Keratinocyte (primary cell): ENCODE results near the gene SNX20. TPM values are rescaled to one million over a fixed set of nuclear protein-coding genes. Genes with fewer than 3 reads are reported as not detected.

Experiments
- DNase-seq: peaks from one replicate; pipeline ENCODE4 v3.0.0-alpha.2; 2011; ENCODE audit warnings: low read depth, missing footprints, low spot score
- FAIRE-seq: peaks from 2 replicates; lab custom pipeline; 2011; peaks lifted over from hg19 to GRCh38; lab: Jason Lieb, UNC
- H2AFZ ChIP-seq: 2 replicates; pipeline ENCODE4 v1.6.0; 2012; ENCODE audit warnings: low read length, control low read depth, inconsistent platforms; ENCODE audit not compliant: control insufficient read depth
- H3K27ac ChIP-seq: 2 replicates; pipeline ENCODE4 v1.5.1; 2011; ENCODE audit warnings: low read length; ENCODE audit not compliant: control insufficient read depth, insufficient read depth
- H3K27me3 ChIP-seq: 3 replicates; pipeline ENCODE4 v1.6.0; 2011; ENCODE audit warnings: low read length; ENCODE audit not compliant: control insufficient read depth, insufficient read depth; ENCODE audit errors: extremely low read depth
- H3K36me3 ChIP-seq, 2 experiments: 2 replicates in 1 of 2; 3 replicates in 1 of 2; pipeline ENCODE4 v1.5.1; 2011; ENCODE audit warnings: low read length in 2 of 2, mild to moderate bottlenecking in 1 of 2; ENCODE audit not compliant: control insufficient read depth in 2 of 2, insufficient read depth in 2 of 2; ENCODE audit errors: extremely low read depth in 1 of 2
- H3K4me1 ChIP-seq: 3 replicates; pipeline ENCODE4 v1.5.1; 2011; ENCODE audit warnings: low read length; ENCODE audit not compliant: control insufficient read depth, insufficient read depth; ENCODE audit errors: extremely low read depth
- H3K4me2 ChIP-seq: 3 replicates; pipeline ENCODE4 v1.6.0; 2011; ENCODE audit warnings: low read depth, low read length; ENCODE audit not compliant: control insufficient read depth, insufficient read depth; ENCODE audit errors: extremely low read depth
- H3K4me3 ChIP-seq, 3 experiments: fragments of 200-600 bp in 1 of 3; sonication (generic) in 1 of 3; 2 replicates in 2 of 3; 3 replicates in 1 of 3; pipeline ENCODE4 v1.5.1; 2011 to 2016; ENCODE audit warnings: low read length in 3 of 3, mild to moderate bottlenecking in 3 of 3, control low read depth in 2 of 3, inconsistent platforms in 1 of 3, low read depth in 1 of 3, mixed read lengths in 1 of 3, mixed run types in 1 of 3, moderate library complexity in 1 of 3; ENCODE audit not compliant: control insufficient read depth in 2 of 3, insufficient read depth in 2 of 3; ENCODE audit errors: extremely low read depth in 1 of 3
- H3K79me2 ChIP-seq: 2 replicates; pipeline ENCODE4 v1.6.0; 2012; ENCODE audit warnings: low read length; ENCODE audit not compliant: control insufficient read depth, insufficient read depth
- H3K9ac ChIP-seq: 3 replicates; pipeline ENCODE4 v1.6.0; 2011; ENCODE audit warnings: low read length; ENCODE audit not compliant: control insufficient read depth, insufficient read depth; ENCODE audit errors: extremely low read depth
- H3K9me1 ChIP-seq: 3 replicates; pipeline ENCODE4 v1.6.0; 2011; ENCODE audit warnings: low read length; ENCODE audit not compliant: control insufficient read depth, insufficient read depth; ENCODE audit errors: extremely low read depth
- H3K9me3 ChIP-seq: 2 replicates; pipeline ENCODE4 v1.5.1; 2012; ENCODE audit warnings: low read depth, low read length; ENCODE audit not compliant: control insufficient read depth
- H4K20me1 ChIP-seq: 3 replicates; pipeline ENCODE4 v1.6.0; 2011; ENCODE audit warnings: low read length; ENCODE audit not compliant: control insufficient read depth, insufficient read depth; ENCODE audit errors: extremely low read depth
- EZH2 ChIP-seq: IDR thresholded peaks from one replicate; pipeline ENCODE4 v1.6.1; 2012; ENCODE audit warnings: inconsistent platforms, mild to moderate bottlenecking, low read length, moderate library complexity
- dilution Hi-C: fragments of 300-500 bp; cut with MboI; formaldehyde crosslinking; loops from one replicate; pipeline ENCODE4 v1.7.0; 2020; ENCODE audit warnings: low sequenced_read_pairs; ENCODE audit not compliant: extremely low pct_ligation_motif_present
- polyA plus RNA-seq, 5 experiments: library from polyadenylated mRNA; depleted of rRNA in 3 of 5; stranded (reverse) in 3 of 5; stranded (forward) in 1 of 5; unstranded in 1 of 5; fragments of >200 nt; gene quantifications; 1 replicate in 1 of 5; 2 replicates in 3 of 5; 3 replicates in 1 of 5; pipeline versions ENCODE4 v1.2.1 to v1.2.3, GENCODE V29; 2011 to 2012; ENCODE audit warnings: missing spikeins in 2 of 5, low read depth in 1 of 5, low replicate concordance in 1 of 5
- TF ChIP-seq, protein P1 (sequence below), 3 experiments: IDR thresholded peaks in 1 of 3; conservative IDR thresholded peaks in 1 of 3; optimal IDR thresholded peaks in 1 of 3; 2 replicates in 2 of 3; 3 replicates in 1 of 3; pipeline versions ENCODE3 to v1.5.1; 2011; ENCODE audit warnings: low read length in 3 of 3, mild to moderate bottlenecking in 3 of 3, moderate library complexity in 2 of 3, control low read depth in 1 of 3, inconsistent platforms in 1 of 3; ENCODE audit not compliant: insufficient read depth in 2 of 3; ENCODE audit errors: extremely low read depth in 1 of 3

The SNX20 gene
- polyA plus RNA-seq, 1 donor (not counting 4 experiments of a cell fraction or from before 2014, with no cell fraction given) = not detected

DNA sequence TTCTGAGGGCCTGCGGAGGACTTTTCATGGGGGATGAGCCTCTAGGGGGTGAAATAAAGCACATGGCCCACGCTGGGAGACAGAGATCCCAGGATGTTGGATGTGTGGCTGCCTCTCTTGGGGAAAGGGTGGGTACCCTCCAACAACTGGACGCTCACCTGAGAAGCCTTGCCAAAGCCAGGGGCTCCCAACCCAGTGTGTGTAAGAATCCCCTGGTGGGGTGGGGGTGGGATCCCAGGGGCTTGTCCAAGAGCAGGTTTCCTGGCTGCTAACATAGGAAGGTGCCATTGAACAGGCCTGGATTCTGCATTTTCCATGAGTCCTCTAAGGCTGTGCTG lies 587 bp downstream of the SNX20 start:
- H4K20me1 ChIP-seq = no peaks in the 10 kb centered on the region
- dilution Hi-C loops = no loop called here
- H3K4me2 ChIP-seq = no peak overlapping the region
- no peaks in the 10 kb centered on the region for H3K9me3 ChIP-seq
- H3K4me3 ChIP-seq = no peak overlapping the region
- H3K27me3 ChIP-seq = no peaks in the 10 kb centered on the region
- no peaks in the 10 kb centered on the region for H3K36me3 ChIP-seq
- no peaks in the 10 kb centered on the region for H3K79me2 ChIP-seq
- no peaks in the 10 kb centered on the region for H3K4me1 ChIP-seq
- no peak overlapping the region for H3K27ac ChIP-seq
- no peak overlapping the region for H2AFZ ChIP-seq
- DNase-seq (no peak), FAIRE-seq (no peak)
- no peak overlapping the region for H3K9ac ChIP-seq
- no peaks in the 10 kb centered on the region for H3K9me1 ChIP-seq
- TF ChIP-seq, protein P1, sequence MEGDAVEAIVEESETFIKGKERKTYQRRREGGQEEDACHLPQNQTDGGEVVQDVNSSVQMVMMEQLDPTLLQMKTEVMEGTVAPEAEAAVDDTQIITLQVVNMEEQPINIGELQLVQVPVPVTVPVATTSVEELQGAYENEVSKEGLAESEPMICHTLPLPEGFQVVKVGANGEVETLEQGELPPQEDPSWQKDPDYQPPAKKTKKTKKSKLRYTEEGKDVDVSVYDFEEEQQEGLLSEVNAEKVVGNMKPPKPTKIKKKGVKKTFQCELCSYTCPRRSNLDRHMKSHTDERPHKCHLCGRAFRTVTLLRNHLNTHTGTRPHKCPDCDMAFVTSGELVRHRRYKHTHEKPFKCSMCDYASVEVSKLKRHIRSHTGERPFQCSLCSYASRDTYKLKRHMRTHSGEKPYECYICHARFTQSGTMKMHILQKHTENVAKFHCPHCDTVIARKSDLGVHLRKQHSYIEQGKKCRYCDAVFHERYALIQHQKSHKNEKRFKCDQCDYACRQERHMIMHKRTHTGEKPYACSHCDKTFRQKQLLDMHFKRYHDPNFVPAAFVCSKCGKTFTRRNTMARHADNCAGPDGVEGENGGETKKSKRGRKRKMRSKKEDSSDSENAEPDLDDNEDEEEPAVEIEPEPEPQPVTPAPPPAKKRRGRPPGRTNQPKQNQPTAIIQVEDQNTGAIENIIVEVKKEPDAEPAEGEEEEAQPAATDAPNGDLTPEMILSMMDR (optimal IDR thresholded peaks at IDR 0.05 in 1 of 3, IDR thresholded peaks at IDR 0.05 in 1 of 3, conservative IDR thresholded peaks at IDR 0.05 in 1 of 3; ENCODE audit: extremely low read depth in 1 of 3, insufficient read depth in 2 of 3, low read length in 3 of 3) = no peak
- TF ChIP-seq EZH2 = no peak

DNA sequence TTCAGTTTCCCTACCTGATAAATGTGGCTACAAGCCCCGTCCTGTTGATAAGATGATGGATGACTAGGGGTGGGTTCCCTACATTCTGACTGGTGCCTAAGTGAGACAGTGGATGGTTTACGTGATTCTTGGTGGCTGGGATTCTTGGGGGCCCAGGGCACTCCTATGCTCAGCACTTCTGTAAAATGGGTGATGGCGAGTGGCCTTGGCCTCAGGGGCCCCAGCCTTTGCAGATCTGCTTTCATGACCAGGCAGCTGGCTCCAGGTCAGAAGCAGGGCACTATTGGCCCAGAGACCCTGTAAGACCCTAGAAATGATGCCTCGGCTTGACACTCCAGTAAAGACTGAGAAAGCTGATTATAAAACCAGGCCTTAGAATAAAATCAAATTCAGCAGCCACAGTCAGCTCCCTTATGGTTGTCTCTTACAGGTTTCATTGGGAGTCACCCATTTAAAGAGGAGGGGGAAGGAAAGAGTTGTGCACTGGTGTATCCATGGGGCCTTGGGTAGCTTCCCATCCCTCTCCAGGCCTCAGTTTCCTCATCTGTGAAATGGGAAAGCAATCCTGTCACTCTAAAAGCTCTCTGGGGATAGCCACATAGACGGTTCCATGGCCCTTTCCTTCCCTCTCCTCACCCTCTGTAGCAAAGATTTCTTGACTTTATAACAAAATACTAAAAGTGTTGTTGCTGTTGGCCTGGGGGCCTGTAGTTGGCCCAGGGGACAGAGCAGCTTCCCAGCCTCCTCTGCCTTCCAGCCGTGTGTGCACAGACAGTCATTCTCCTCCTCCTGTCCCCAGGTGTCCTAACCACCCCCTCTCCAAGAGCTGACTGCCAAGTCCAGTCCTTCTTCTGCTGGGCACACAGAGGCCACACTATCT lies 1.2 kb downstream of the SNX20 start:
- H3K9me3 ChIP-seq = no peaks in the 10 kb centered on the region
- dilution Hi-C loops = no loop called here
- no peak overlapping the region for H2AFZ ChIP-seq
- H3K36me3 ChIP-seq = no peaks in the 10 kb centered on the region
- FAIRE-seq = no peak
- H3K4me2 ChIP-seq = no peak overlapping the region
- H3K4me1 ChIP-seq = no peaks in the 10 kb centered on the region
- TF ChIP-seq EZH2 = no peak
- TF ChIP-seq, protein P1 (optimal IDR thresholded peaks at IDR 0.05 in 1 of 3, IDR thresholded peaks at IDR 0.05 in 1 of 3, conservative IDR thresholded peaks at IDR 0.05 in 1 of 3; ENCODE audit: extremely low read depth in 1 of 3, insufficient read depth in 2 of 3, low read length in 3 of 3) = no peak
- H3K9me1 ChIP-seq = no peaks in the 10 kb centered on the region
- no peak for DNase-seq
- H3K79me2 ChIP-seq = no peaks in the 10 kb centered on the region
- no peak overlapping the region for H3K27ac ChIP-seq
- no peaks in the 10 kb centered on the region for H3K27me3 ChIP-seq
- no peak overlapping the region for H3K9ac ChIP-seq
- H4K20me1 ChIP-seq = no peaks in the 10 kb centered on the region
- H3K4me3 ChIP-seq = no peak overlapping the region
